Activated CD4-positive, alpha-beta T cell treated with anti-CD3 and anti-CD28 coated beads, Interleukin-2, amount 10 ng/mL, durations not matched to agents 24 days and 14 days (primary cell): ENCODE measurements around the gene HNRNPA2B1. TPM values are rescaled to one million over a fixed set of nuclear protein-coding genes. Genes with fewer than 3 reads are reported as not detected.
"Not testable (repeated sequence)": the region's sequence is repeated elsewhere in the genome, so short reads cannot be mapped to it uniquely, and the experiment has no call there.

Experiments
- DNase-seq: peaks from one replicate; pipeline ENCODE4 v3.0.0; 2022
- H3K27ac Mint-ChIP-seq: one replicate; pipeline ENCODE4 v1.8.0; 2022; ENCODE audit warnings: mild to moderate bottlenecking, mixed read lengths
- H3K27me3 Mint-ChIP-seq: one replicate; pipeline ENCODE4 v1.8.0; 2022; ENCODE audit warnings: mixed read lengths
- H3K36me3 Mint-ChIP-seq: one replicate; pipeline ENCODE4 v1.8.0; 2022; ENCODE audit warnings: low read depth, mild to moderate bottlenecking, mixed read lengths
- H3K4me1 Mint-ChIP-seq: one replicate; pipeline ENCODE4 v1.8.0; 2021; ENCODE audit warnings: mixed read lengths
- H3K4me3 Mint-ChIP-seq: one replicate; pipeline ENCODE4 v1.8.0; 2022; ENCODE audit warnings: mild to moderate bottlenecking, moderate library complexity, mixed read lengths
- H3K9me3 Mint-ChIP-seq: one replicate; pipeline ENCODE4 v1.8.0; 2021; ENCODE audit warnings: mixed read lengths
- intact Hi-C: fragments of 100-400 bp; cut with micrococcal nuclease; formaldehyde crosslinking; loops from one replicate; pipeline ENCODE4 v1.15.1; 2023
- total RNA-seq: library from RNA; stranded (reverse); gene quantifications from 2 replicates; pipeline ENCODE4 v1.2.3, GENCODE V29; 2022

Gene HNRNPA2B1
- total RNA-seq, 1 donor from 2014 or later, result 862 TPM

GRCh38 chr7:26156451-26157420 is 43.8 kb downstream of the HNRNPA2B1 start:
- Mint-ChIP-seq H3K9me3 (peaks cover 4% of the 10 kb centered on the region), H3K4me3 (peak overlapping the region; percentile 93), H3K4me1 (peaks cover 71% of the 10 kb centered on the region), H3K27ac (peak overlapping the region; percentile 99), H3K27me3 (no peaks in the 10 kb centered on the region), H3K36me3 (peaks cover 61% of the 10 kb centered on the region)
- intact Hi-C loops, result loop anchor here (1.0 to 10.0 kb wide), 6 partner anchors 10 to 262 kb away; no protein-coding TSS in a partner anchor
- peak; percentile 90 for DNase-seq

- H3K27ac Mint-ChIP-seq, result peak overlapping the region; percentile 99
- intact Hi-C loops, result loop anchor here (1.0 to 10.0 kb wide), 6 partner anchors 11 to 261 kb away; no protein-coding TSS in a partner anchor
- H3K4me3 Mint-ChIP-seq, result peak overlapping the region; percentile 93
- peaks cover 4% of the 10 kb centered on the region for H3K9me3 Mint-ChIP-seq
- H3K27me3 Mint-ChIP-seq, result no peaks in the 10 kb centered on the region
- H3K4me1 Mint-ChIP-seq, result peaks cover 73% of the 10 kb centered on the region
- DNase-seq, result peak; percentile 68
- H3K36me3 Mint-ChIP-seq, result peaks cover 55% of the 10 kb centered on the region
These were observed 44.8 kb downstream of the HNRNPA2B1 start for GRCh38 chr7:26155531-26156375.

- peak; percentile 83 for DNase-seq
- intact Hi-C loops, result loop anchor here (1.0 to 10.0 kb wide), 6 partner anchors 32 to 292 kb away; partner anchors contain the start of gene HNRNPA2B1
- Mint-ChIP-seq H3K27me3 (peaks cover 1% of the 10 kb centered on the region), H3K36me3 (peaks cover 41% of the 10 kb centered on the region), H3K4me3 (peak overlapping the region; percentile 93), H3K9me3 (peaks cover 4% of the 10 kb centered on the region), H3K27ac (peak overlapping the region; percentile 99), H3K4me1 (peaks cover 63% of the 10 kb centered on the region)
These were observed 46.4 kb downstream of the HNRNPA2B1 start for GRCh38 chr7:26153823-26154783.

GRCh38 chr7:26153241-26153822 is 47.2 kb downstream of the HNRNPA2B1 start:
- Mint-ChIP-seq H3K4me1 (peaks cover 55% of the 10 kb centered on the region), H3K27ac (peak overlapping the region; percentile 99), H3K9me3 (peaks cover 3% of the 10 kb centered on the region), H3K27me3 (peaks cover 1% of the 10 kb centered on the region), H3K4me3 (peak overlapping the region; percentile 93), H3K36me3 (peaks cover 35% of the 10 kb centered on the region)
- intact Hi-C loops, result loop anchor here (1.0 to 10.0 kb wide), 6 partner anchors 33 to 291 kb away; partner anchors contain the start of gene HNRNPA2B1
- DNase-seq, result peak; percentile 73

- intact Hi-C loops, result loop anchor here (1.0 to 10.0 kb wide), 6 partner anchors 33 to 291 kb away; partner anchors contain the start of gene HNRNPA2B1
- peak; percentile 83 for DNase-seq
- Mint-ChIP-seq H3K4me1 (peaks cover 50% of the 10 kb centered on the region), H3K4me3 (peak overlapping the region; percentile 93), H3K36me3 (peaks cover 29% of the 10 kb centered on the region), H3K27ac (peak overlapping the region; percentile 99)
- H3K27me3 Mint-ChIP-seq, H3K9me3 Mint-ChIP-seq: not testable (repeated sequence)
These were observed 47.7 kb downstream of the HNRNPA2B1 start for GRCh38 chr7:26152782-26153240.

- Mint-ChIP-seq H3K4me1 (peaks cover 43% of the 10 kb centered on the region), H3K9me3 (no peaks in the 10 kb centered on the region), H3K27me3 (peaks cover 1% of the 10 kb centered on the region), H3K36me3 (peaks cover 29% of the 10 kb centered on the region), H3K4me3 (peak within 1 kb of the TSS; percentile 93), H3K27ac (peak within 1 kb of the TSS; percentile 99)
- DNase-seq, result peak; percentile 96
- intact Hi-C loops, result loop anchor here (5.0 to 10.0 kb wide), 3 partner anchors 225 to 290 kb away; no protein-coding TSS in a partner anchor
These were observed 48.4 kb downstream of the HNRNPA2B1 start, which contains the start of gene NFE2L3 for GRCh38 chr7:26151953-26152781. Gene NFE2L3, plus strand, starts transcription at chr7:26152198. Its CDS starts 301 bp downstream, at chr7:26152499.

- Mint-ChIP-seq H3K27me3 (peaks cover 1% of the 10 kb centered on the region), H3K27ac (peak overlapping the region; percentile 97), H3K4me1 (peaks cover 38% of the 10 kb centered on the region), H3K36me3 (peaks cover 28% of the 10 kb centered on the region), H3K9me3 (no peaks in the 10 kb centered on the region), H3K4me3 (peak overlapping the region; percentile 89)
- intact Hi-C loops, result loop anchor here (5.0 to 10.0 kb wide), 3 partner anchors 226 to 289 kb away; no protein-coding TSS in a partner anchor
- DNase-seq, result no peak
These were observed 48.9 kb downstream of the HNRNPA2B1 start for GRCh38 chr7:26151650-26151952.

GRCh38 chr7:26151096-26151495 is 49.5 kb downstream of the HNRNPA2B1 start:
- DNase-seq, result peak; percentile 74
- H3K4me3 Mint-ChIP-seq, result peak overlapping the region; percentile 89
- peak overlapping the region; percentile 97 for H3K27ac Mint-ChIP-seq
- H3K36me3 Mint-ChIP-seq, result peaks cover 23% of the 10 kb centered on the region
- peaks cover 36% of the 10 kb centered on the region for H3K4me1 Mint-ChIP-seq
- H3K9me3 Mint-ChIP-seq, result no peaks in the 10 kb centered on the region
- intact Hi-C loops, result loop anchor here (5.0 to 10.0 kb wide), 3 partner anchors 226 to 289 kb away; no protein-coding TSS in a partner anchor
- H3K27me3 Mint-ChIP-seq, result peaks cover 1% of the 10 kb centered on the region

- no peak overlapping the region for H3K27ac Mint-ChIP-seq
- peaks cover 23% of the 10 kb centered on the region for H3K4me1 Mint-ChIP-seq
- H3K27me3 Mint-ChIP-seq, result peaks cover 4% of the 10 kb centered on the region
- intact Hi-C loops, result no loop called here
- no peaks in the 10 kb centered on the region for H3K9me3 Mint-ChIP-seq
- no peak overlapping the region for H3K4me3 Mint-ChIP-seq
- no peak for DNase-seq
- H3K36me3 Mint-ChIP-seq, result peaks cover 12% of the 10 kb centered on the region
These were observed 51.1 kb downstream of the HNRNPA2B1 start for GRCh38 chr7:26149391-26149977.

GRCh38 chr7:26148307-26148700 is 52.2 kb downstream of the HNRNPA2B1 start:
- not testable (repeated sequence) for H3K27ac Mint-ChIP-seq

GRCh38 chr7:26147646-26148306 is 52.8 kb downstream of the HNRNPA2B1 start:
- peaks cover 13% of the 10 kb centered on the region for H3K27me3 Mint-ChIP-seq
- H3K27ac Mint-ChIP-seq, result not testable (repeated sequence)

More at GRCh38 chr7:26148307-26148700, 52.2 kb downstream of the HNRNPA2B1 start:
- H3K9me3 Mint-ChIP-seq, H3K4me3 Mint-ChIP-seq, intact Hi-C loops, DNase-seq, H3K36me3 Mint-ChIP-seq: not testable (repeated sequence)
- Mint-ChIP-seq H3K27me3 (peaks cover 13% of the 10 kb centered on the region), H3K4me1 (peaks cover 15% of the 10 kb centered on the region)

More at GRCh38 chr7:26147646-26148306, 52.8 kb downstream of the HNRNPA2B1 start:
- H3K36me3 Mint-ChIP-seq, intact Hi-C loops, H3K9me3 Mint-ChIP-seq, H3K4me3 Mint-ChIP-seq, DNase-seq: not testable (repeated sequence)
- H3K4me1 Mint-ChIP-seq, result peaks cover 15% of the 10 kb centered on the region
